Caki2 (cell line): Measurements from ENCODE around the gene CENPB. TPM values are rescaled to one million over a fixed set of nuclear protein-coding genes. Genes with fewer than 3 reads are reported as not detected.

ENCODE experiments used
- DNase-seq: peaks from one replicate; pipeline ENCODE4 v3.0.0-alpha.2; 2015; ENCODE audit warnings: low read depth
- in situ Hi-C: cut with HindIII; loops from 2 replicates; pipeline ENCODE4 v1.10.0; 2016; ENCODE audit warnings: low sequenced_read_pairs, low pct_unique_long_range_greater_than_20kb, mixed read lengths
- total RNA-seq: library from RNA; depleted of rRNA; stranded (reverse); fragments of >200 nt; shearing (Covaris generic); gene quantifications from 2 replicates; pipeline ENCODE4 v1.2.3, GENCODE V29; 2014; ENCODE audit warnings: low replicate concordance

The CENPB gene
- total RNA-seq, 1 experiment from 2014 or later = 101 TPM

GRCh38 chr20:3812975-3813847 lies 26.7 kb upstream of the CENPB start:
- in situ Hi-C loops = no loop called here
- DNase-seq = peak; percentile 39

DNA sequence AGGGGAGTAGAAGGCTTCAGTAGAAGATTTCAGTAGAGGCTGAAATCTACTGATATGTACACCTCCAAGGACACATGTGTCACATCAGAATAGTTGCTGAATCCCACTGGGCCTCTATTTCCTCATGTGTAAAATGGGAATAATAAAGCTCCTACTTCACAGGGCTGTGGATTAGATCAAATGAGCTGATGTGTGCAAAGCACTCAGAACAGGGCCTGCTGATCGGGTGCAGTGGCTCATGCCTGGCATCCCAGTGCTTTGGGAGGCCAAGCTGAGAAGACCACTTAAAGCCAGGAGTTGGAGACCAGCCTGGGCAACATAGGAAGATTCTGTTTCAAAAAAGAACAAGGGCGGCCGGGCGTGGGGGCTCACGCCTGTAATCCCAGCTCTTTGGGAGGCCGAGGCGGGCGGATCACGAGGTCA lies 25.7 kb upstream of the CENPB start:
- in situ Hi-C loops = no loop called here
- no peak for DNase-seq

GRCh38 chr20:3811467-3812258 lies 25.1 kb upstream of the CENPB start:
- in situ Hi-C loops = no loop called here
- DNase-seq = peak; percentile 100

GRCh38 chr20:3808544-3808943 lies 22.0 kb upstream of the CENPB start:
- DNase-seq = no peak
- in situ Hi-C loops = no loop called here

- in situ Hi-C loops = no loop called here
- DNase-seq = no peak
Observed at GRCh38 chr20:3804781-3805180, 18.2 kb upstream of the CENPB start.

DNA sequence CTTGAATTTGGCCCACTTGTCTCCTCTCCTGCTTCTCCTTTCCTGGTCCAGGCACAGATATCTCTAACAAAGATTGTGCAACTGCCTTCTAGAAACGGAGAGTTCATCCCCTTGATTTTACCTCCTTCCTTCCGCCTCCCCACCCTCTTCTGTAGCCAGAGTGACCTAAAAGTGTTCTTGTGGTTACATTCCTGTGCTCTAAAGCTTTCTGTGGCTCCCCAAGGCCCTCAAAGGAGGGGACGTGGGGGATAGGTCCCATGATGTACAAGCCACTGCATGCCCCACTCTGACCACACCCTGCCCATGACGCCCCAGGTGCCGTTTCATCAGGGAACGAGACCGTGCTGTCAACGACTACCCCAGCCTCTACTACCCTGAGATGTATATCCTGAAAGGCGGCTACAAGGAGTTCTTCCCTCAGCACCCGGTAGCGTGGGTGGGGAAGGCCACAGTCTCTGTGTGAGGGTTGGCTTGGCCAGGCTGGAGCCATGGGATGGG lies 17.8 kb upstream of the CENPB start:
- in situ Hi-C loops = no loop called here
- DNase-seq = no peak

DNA sequence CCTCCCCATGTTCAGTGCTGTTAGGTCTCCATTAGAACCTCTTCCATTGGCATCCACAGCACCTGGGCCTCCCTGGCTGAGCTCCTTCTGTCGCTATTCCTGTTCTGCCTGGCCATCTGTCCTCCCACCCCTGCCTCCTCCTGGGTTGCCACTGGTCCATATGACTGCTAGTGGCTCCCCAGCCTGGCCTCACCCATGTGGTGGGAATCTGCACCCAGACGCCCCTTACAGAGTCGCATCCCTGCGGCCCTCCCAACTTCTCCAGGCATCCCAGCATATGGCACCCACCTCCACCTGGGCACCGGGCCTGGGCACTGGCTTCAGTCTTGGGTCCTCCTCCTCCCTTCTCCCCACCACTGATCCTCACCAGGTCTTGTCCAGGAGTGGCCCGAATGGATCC lies 17.3 kb upstream of the CENPB start:
- in situ Hi-C loops = no loop called here
- no peak for DNase-seq

DNA sequence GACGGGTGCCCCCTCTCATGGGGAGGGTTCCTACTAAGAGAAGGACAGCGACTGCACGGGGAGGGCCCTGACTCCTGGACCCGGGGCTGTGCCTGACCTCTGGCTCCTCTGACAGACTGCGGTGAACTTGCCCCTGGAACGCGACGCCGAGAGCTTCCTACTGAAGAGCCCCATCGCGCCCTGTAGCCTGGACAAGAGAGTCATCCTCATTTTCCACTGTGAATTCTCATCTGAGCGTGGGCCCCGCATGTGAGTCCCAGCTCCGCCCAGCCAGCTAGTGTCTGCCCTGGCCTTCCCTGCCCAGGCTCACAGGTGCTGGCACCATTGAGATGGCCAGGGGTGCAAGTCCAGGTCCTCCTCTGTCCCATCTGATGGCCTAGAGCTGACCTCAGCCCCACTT lies 16.7 kb upstream of the CENPB start:
- no peak for DNase-seq
- in situ Hi-C loops = no loop called here

DNA sequence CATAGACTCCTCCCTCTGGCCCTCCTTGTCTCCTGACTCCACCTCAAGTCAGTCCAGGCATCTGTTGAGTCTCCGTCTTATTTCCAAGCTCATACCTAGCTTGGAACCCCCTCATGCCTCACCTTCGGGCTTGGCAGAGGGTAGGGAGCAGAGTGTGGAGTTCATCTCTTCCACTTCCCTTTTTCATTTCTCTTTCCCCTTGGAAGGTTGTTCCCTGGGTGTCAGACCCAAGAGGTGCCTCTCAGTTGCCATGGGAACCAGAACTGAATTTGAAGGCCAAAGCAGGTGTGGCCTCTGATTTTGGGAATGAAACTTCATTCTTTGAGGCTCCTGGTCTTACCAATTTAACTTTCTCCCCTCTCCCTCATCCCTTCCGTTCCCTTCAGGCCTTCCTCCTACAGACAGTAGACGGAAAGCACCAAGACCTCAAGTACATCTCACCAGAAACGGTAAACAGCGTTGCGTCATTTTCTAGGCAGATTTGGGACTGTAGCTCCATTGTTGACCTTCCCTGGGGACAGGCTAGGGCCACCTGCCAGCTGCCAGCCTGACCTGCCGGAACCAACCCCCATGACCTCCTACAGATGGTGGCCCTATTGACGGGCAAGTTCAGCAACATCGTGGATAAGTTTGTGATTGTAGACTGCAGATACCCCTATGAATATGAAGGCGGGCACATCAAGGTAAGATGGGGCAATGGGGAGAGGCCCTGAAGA lies 16.1 kb upstream of the CENPB start:
- no peak for DNase-seq
- in situ Hi-C loops = no loop called here

DNA sequence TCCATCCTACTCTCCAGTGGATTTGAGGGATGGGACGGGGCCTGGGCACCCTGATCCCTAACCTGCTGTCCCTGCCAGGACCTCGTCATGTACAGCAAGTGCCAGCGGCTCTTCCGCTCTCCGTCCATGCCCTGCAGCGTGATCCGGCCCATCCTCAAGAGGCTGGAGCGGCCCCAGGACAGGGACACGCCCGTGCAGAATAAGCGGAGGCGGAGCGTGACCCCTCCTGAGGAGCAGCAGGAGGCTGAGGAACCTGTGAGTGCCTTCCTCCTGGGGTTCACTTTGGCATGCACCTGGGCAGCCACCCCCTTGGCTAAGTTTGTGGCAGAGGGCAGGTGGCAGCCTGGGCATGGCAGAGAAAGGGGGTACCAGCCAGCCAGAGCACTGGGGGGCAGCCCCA lies 15.3 kb upstream of the CENPB start:
- DNase-seq = no peak
- in situ Hi-C loops = no loop called here

DNA sequence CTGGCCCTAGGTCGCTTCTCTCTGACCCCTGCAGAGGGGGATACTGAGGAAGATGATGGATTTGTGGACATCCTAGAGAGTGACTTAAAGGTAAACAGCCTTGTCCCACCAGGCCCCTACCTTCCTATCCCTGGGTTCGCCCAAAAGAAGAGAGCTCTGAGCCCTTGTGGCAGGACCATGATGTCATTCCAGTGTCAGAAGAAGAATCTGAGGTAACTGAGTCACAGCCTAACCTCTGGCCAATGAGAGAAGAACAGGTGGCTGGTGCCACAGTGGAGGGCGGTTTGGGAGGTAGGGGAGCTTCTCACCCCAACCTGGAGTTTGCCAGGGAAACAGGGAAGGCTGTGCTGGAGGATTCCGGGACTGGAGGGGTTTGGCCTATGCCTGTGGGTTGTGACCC lies 14.8 kb upstream of the CENPB start:
- in situ Hi-C loops = no loop called here
- DNase-seq = no peak

GRCh38 chr20:3800878-3801260 lies 14.3 kb upstream of the CENPB start:
- no peak for DNase-seq
- in situ Hi-C loops = no loop called here

GRCh38 chr20:3800256-3800877 lies 13.8 kb upstream of the CENPB start:
- no peak for DNase-seq
- in situ Hi-C loops = no loop called here

DNA sequence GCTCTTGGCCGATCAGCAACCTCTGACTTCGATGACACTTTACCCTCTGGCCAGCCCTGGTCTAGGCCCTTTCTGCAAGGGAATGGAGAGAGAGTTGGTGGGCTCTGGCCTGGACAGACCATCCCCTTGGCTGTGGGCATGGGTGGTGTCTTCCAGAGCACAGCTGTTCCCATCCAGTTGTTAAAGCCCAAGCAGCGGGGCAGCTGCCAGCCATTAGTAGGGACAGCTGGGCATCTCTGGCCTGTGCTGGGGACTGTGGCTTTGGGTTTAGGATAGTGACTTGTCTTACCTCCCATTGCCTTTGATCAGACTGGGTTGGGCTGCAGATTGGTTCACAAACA lies 12.3 kb upstream of the CENPB start:
- no peak for DNase-seq
- in situ Hi-C loops = no loop called here

GRCh38 chr20:3798373-3798768 lies 11.8 kb upstream of the CENPB start:
- in situ Hi-C loops = no loop called here
- DNase-seq = no peak

GRCh38 chr20:3797592-3798372 lies 11.2 kb upstream of the CENPB start:
- in situ Hi-C loops = no loop called here
- no peak for DNase-seq

GRCh38 chr20:3797226-3797545 lies 10.6 kb upstream of the CENPB start:
- in situ Hi-C loops = no loop called here
- DNase-seq = no peak
